Measurements from ENCODE around the gene PLXNA4.

- TF ChIP-seq POLR2A (IDR thresholded peaks at IDR 0.05; ENCODE audit: low read depth, low read length) (no peak), TAF1 (IDR thresholded peaks at IDR 0.05; ENCODE audit: borderline replicate concordance, low read depth, low read length) (no peak), POLR2AphosphoS5 (IDR thresholded peaks at IDR 0.05; ENCODE audit: low read depth, low read length) (no peak)
These were observed 325.0 kb downstream of the PLXNA4 start for GRCh38 chr7:132251327-132251659.

Measured in GM12892 (cell line).